ENCODE results near the gene CNTN6. TPM values are rescaled to one million over a fixed set of nuclear protein-coding genes. Genes with fewer than 3 reads are reported as not detected.

Gene CNTN6
- total RNA-seq, 1 experiment from 2014 or later, result not detected

- Histone ChIP-seq H3K4me1 (ENCODE audit: insufficient read depth, low read length) (peaks cover 8% of the 10 kb centered on the region), H3K27ac (ENCODE audit: insufficient read length, low read depth, low read length) (no peak overlapping the region), H3K23ac (ENCODE audit: insufficient read length, low read depth, low read length) (no peak overlapping the region), H3K9ac (ENCODE audit: extremely low read depth, insufficient read length, low read length) (no peak overlapping the region), H4K8ac (replicated peaks; ENCODE audit: insufficient read length, low read depth, low read length) (no peak overlapping the region), H3K23me2 (ENCODE audit: insufficient read length, low read depth, low read length, poor library complexity, severe bottlenecking) (no peaks in the 10 kb centered on the region), H2AK5ac (ENCODE audit: insufficient read length, low read length) (no peak overlapping the region), H3K9me3 (ENCODE audit: control insufficient read depth, low read depth, low read length) (no peaks in the 10 kb centered on the region), H2BK20ac (ENCODE audit: low read depth, low read length, poor library complexity, severe bottlenecking) (no peak overlapping the region), H4K5ac (ENCODE audit: insufficient read length, low read depth, low read length) (no peak overlapping the region), H4K20me1 (ENCODE audit: control insufficient read depth, insufficient read depth, insufficient read length) (no peaks in the 10 kb centered on the region), H2BK15ac (ENCODE audit: low read depth, low read length) (no peak overlapping the region), H3K79me2 (ENCODE audit: insufficient read depth, low read length) (no peaks in the 10 kb centered on the region), H2BK5ac (ENCODE audit: insufficient read length, low read length) (no peak overlapping the region), H3K79me1 (ENCODE audit: insufficient read depth, low read depth, low read length, poor library complexity, severe bottlenecking) (no peaks in the 10 kb centered on the region), H3K4me2 (ENCODE audit: insufficient read depth, insufficient read length, low read length) (no peak overlapping the region), H3K56ac (ENCODE audit: insufficient read length, low read depth, low read length) (no peak overlapping the region), H4K91ac (ENCODE audit: insufficient read length, low read depth, low read length) (no peak overlapping the region), H2BK12ac (ENCODE audit: insufficient read length, low read depth, low read length) (no peak overlapping the region), H2BK120ac (ENCODE audit: low read depth, low read length, poor library complexity, severe bottlenecking) (no peak overlapping the region), H2AFZ (ENCODE audit: low read length) (no peak overlapping the region), H3T11ph (ENCODE audit: low read length) (no peak overlapping the region), H3K14ac (ENCODE audit: insufficient read depth, low read length) (no peak overlapping the region), H3K27me3 (ENCODE audit: insufficient read depth, low read length) (no peaks in the 10 kb centered on the region), H3K18ac (ENCODE audit: insufficient read length, low read depth, low read length) (no peak overlapping the region), H3K4ac (ENCODE audit: low read depth, low read length) (no peak overlapping the region)
- H3K27ac Mint-ChIP-seq, result no peak overlapping the region
- H3K36me3 Mint-ChIP-seq (ENCODE audit: insufficient read depth in 1 of 3, low read depth in 3 of 3), result peaks cover 0 to 4% (median 0%) of the 10 kb centered on the region in 3 experiments; a peak in 2 of 7 replicates
- peaks cover 0 to 3% of the 10 kb centered on the region in 2 experiments; a peak in 3 of 5 replicates for H3K9me3 Mint-ChIP-seq
- H3K4me1 Mint-ChIP-seq, result peaks cover 28 to 31% of the 10 kb centered on the region in 2 experiments
- no peak for TF ChIP-seq CTCF (conservative IDR thresholded peaks at IDR 0.05)
- WGBS (ENCODE audit: extremely low coverage, insufficient read length, low lambda C conversion rate), result no CpG with 5 or more reads among the region's 4 CpGs
- no peak overlapping the region for H3K4me3 Mint-ChIP-seq
- DNase-seq, result no peak
- H3K27me3 Mint-ChIP-seq (ENCODE audit: low read depth), result no peaks in the 10 kb centered on the region; the same call in 1 of the 2 replicates
These were observed 195.0 kb downstream of the CNTN6 start for GRCh38 chr3:1287815-1288214.
